HG03558 (cell line): ENCODE data around the gene ASRGL1.

Experiments used
- ATAC-seq: cut with Tn5 transposase; IDR thresholded peaks from one replicate; pipeline ENCODE4 v1.9.1; 2021; ENCODE audit warnings: moderate number of reproducible peaks; ENCODE audit not compliant: unreplicated experiment; ENCODE audit errors: extremely low read depth

ASRGL1 gene

GRCh38 chr11:62391642-62392425 lies 54.6 kb downstream of the ASRGL1 start:
- ATAC-seq = no peak

GRCh38 chr11:62392506-62392905 lies 55.3 kb downstream of the ASRGL1 start:
- no peak for ATAC-seq

- ATAC-seq = no peak
Measured at GRCh38 chr11:62393061-62393611, 55.9 kb downstream of the ASRGL1 start.

GRCh38 chr11:62393735-62394134 lies 56.5 kb downstream of the ASRGL1 start:
- no peak for ATAC-seq

- ATAC-seq = no peak
Measured at GRCh38 chr11:62394825-62395538, 57.7 kb downstream of the ASRGL1 start.

- ATAC-seq = no peak
Measured at GRCh38 chr11:62395885-62396551, 58.8 kb downstream of the ASRGL1 start.

GRCh38 chr11:62398011-62398994 lies 61.1 kb downstream of the ASRGL1 start:
- no peak for ATAC-seq

- no peak for ATAC-seq
Measured at GRCh38 chr11:62399172-62399877, 62.1 kb downstream of the ASRGL1 start.

- no peak for ATAC-seq
Measured at GRCh38 chr11:62399878-62400266, 62.6 kb downstream of the ASRGL1 start.

GRCh38 chr11:62400281-62400680 lies 63.0 kb downstream of the ASRGL1 start:
- no peak for ATAC-seq

- ATAC-seq = no peak
Measured at GRCh38 chr11:62400760-62401159, 63.5 kb downstream of the ASRGL1 start.

- no peak for ATAC-seq
Measured at GRCh38 chr11:62401356-62401755, 64.1 kb downstream of the ASRGL1 start.

- ATAC-seq = no peak
Measured at GRCh38 chr11:62401811-62402210, 64.6 kb downstream of the ASRGL1 start.

- no peak for ATAC-seq
Measured at GRCh38 chr11:62402226-62402959, 65.1 kb downstream of the ASRGL1 start.

- no peak for ATAC-seq
Measured at GRCh38 chr11:62402960-62403730, 65.9 kb downstream of the ASRGL1 start.

GRCh38 chr11:62404435-62404834 lies 67.2 kb downstream of the ASRGL1 start:
- ATAC-seq = no peak

- no peak for ATAC-seq
Measured at GRCh38 chr11:62404901-62405300, 67.7 kb downstream of the ASRGL1 start.

- no peak for ATAC-seq
Measured at GRCh38 chr11:62406034-62406433, 68.8 kb downstream of the ASRGL1 start.
